Measurements from ENCODE around the gene TNFAIP2. TPM values are rescaled to one million over a fixed set of nuclear protein-coding genes. Genes with fewer than 3 reads are reported as not detected.

TNFAIP2 gene
- total RNA-seq, 1 experiment from 2014 or later = 8.1 TPM

GRCh38 chr14:103086771-103087342 is 36.4 kb upstream of the TNFAIP2 start:
- intact Hi-C loops (cut with micrococcal nuclease; ENCODE audit: unreplicated experiment) = no loop called here
- Histone ChIP-seq H3K27me3 (replicated peaks; ENCODE audit: control insufficient read depth, insufficient read depth, low read length) (no peaks in the 10 kb centered on the region), H3K36me3 (ENCODE audit: control insufficient read depth, insufficient read depth, low read length) (no peaks in the 10 kb centered on the region), H3K9me3 (no peaks in the 10 kb centered on the region), H3K4me1 (no peaks in the 10 kb centered on the region; the same call in 1 of the 2 replicates), H3K4me3 (ENCODE audit: low read depth, low read length) (no peak overlapping the region)
- CTCF ChIA-PET = interaction anchor here (0.6 to 1.1 kb wide), 3 partner anchors 10 to 152 kb away, joined by 3 to 4 read pairs (median 3); no protein-coding TSS in a partner anchor
- TF ChIP-seq, protein P1, sequence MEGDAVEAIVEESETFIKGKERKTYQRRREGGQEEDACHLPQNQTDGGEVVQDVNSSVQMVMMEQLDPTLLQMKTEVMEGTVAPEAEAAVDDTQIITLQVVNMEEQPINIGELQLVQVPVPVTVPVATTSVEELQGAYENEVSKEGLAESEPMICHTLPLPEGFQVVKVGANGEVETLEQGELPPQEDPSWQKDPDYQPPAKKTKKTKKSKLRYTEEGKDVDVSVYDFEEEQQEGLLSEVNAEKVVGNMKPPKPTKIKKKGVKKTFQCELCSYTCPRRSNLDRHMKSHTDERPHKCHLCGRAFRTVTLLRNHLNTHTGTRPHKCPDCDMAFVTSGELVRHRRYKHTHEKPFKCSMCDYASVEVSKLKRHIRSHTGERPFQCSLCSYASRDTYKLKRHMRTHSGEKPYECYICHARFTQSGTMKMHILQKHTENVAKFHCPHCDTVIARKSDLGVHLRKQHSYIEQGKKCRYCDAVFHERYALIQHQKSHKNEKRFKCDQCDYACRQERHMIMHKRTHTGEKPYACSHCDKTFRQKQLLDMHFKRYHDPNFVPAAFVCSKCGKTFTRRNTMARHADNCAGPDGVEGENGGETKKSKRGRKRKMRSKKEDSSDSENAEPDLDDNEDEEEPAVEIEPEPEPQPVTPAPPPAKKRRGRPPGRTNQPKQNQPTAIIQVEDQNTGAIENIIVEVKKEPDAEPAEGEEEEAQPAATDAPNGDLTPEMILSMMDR (IDR thresholded peaks at IDR 0.05; ENCODE audit: insufficient read depth in 1 of 2, low read depth in 1 of 2, low read length in 1 of 2, severe bottlenecking in 1 of 2, unreplicated experiment in 1 of 2) = no peak
- no TSS peak for BruUV-seq (replicated peaks)
- Mint-ChIP-seq H3K36me3 (ENCODE audit: insufficient read depth, unreplicated experiment) (no peaks in the 10 kb centered on the region), H3K27me3 (ENCODE audit: insufficient read depth, unreplicated experiment) (no peaks in the 10 kb centered on the region), H3K4me1 (ENCODE audit: low read depth, unreplicated experiment) (no peaks in the 10 kb centered on the region), H3K4me3 (ENCODE audit: unreplicated experiment) (no peak overlapping the region), H3K27ac (ENCODE audit: unreplicated experiment) (no peak overlapping the region), H3K9me3 (ENCODE audit: unreplicated experiment) (no peaks in the 10 kb centered on the region)
- DNase-seq = no peak
- POLR2A ChIA-PET = no interaction called here

GRCh38 chr14:103087343-103087835 is 35.9 kb upstream of the TNFAIP2 start:
- intact Hi-C loops (cut with micrococcal nuclease; ENCODE audit: unreplicated experiment) = no loop called here
- no peaks in the 10 kb centered on the region; the same call in 1 of the 2 replicates for H3K4me1 ChIP-seq
- H3K4me1 Mint-ChIP-seq (ENCODE audit: low read depth, unreplicated experiment) = no peaks in the 10 kb centered on the region
- no peak for DNase-seq
- no peaks in the 10 kb centered on the region for H3K9me3 Mint-ChIP-seq (ENCODE audit: unreplicated experiment)
- ChIA-PET CTCF (interaction anchor here (0.6 to 1.1 kb wide), 2 partner anchors 9 to 146 kb away, joined by 3 to 4 read pairs; no protein-coding TSS in a partner anchor), POLR2A (no interaction called here)
- no peak overlapping the region for H3K4me3 Mint-ChIP-seq (ENCODE audit: unreplicated experiment)
- BruUV-seq (replicated peaks) = no TSS peak
- no peaks in the 10 kb centered on the region for H3K36me3 ChIP-seq (ENCODE audit: control insufficient read depth, insufficient read depth, low read length)
- TF ChIP-seq, protein P1 (IDR thresholded peaks at IDR 0.05; ENCODE audit: insufficient read depth in 1 of 2, low read depth in 1 of 2, low read length in 1 of 2, severe bottlenecking in 1 of 2, unreplicated experiment in 1 of 2) = no peak
- H3K27me3 ChIP-seq (replicated peaks; ENCODE audit: control insufficient read depth, insufficient read depth, low read length) = no peaks in the 10 kb centered on the region
- H3K27me3 Mint-ChIP-seq (ENCODE audit: insufficient read depth, unreplicated experiment) = no peaks in the 10 kb centered on the region
- no peak overlapping the region for H3K4me3 ChIP-seq (ENCODE audit: low read depth, low read length)
- H3K9me3 ChIP-seq = no peaks in the 10 kb centered on the region
- H3K27ac Mint-ChIP-seq (ENCODE audit: unreplicated experiment) = no peak overlapping the region
- no peaks in the 10 kb centered on the region for H3K36me3 Mint-ChIP-seq (ENCODE audit: insufficient read depth, unreplicated experiment)

DNA sequence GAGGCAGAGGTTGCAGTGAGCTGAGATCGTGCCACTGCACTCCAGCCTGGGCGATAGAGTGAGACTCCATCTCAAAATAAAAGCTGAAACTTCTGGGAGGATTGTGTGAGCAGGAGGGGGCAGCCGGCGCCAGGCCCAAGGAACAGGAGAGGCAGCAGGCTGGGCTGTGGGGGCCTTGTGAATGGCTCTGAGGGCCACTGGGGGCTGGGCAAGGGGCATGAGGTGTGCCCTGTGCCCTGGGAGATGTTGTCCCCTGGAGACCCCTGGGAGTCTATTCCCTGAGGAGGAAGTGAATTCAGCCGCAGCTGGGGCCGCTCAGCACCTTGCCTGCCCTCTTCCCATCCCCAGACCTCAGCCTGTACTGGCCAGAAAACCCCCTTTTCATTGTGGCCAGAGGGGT is 34.3 kb upstream of the TNFAIP2 start:
- Mint-ChIP-seq H3K27me3 (ENCODE audit: insufficient read depth, unreplicated experiment) (no peaks in the 10 kb centered on the region), H3K4me3 (ENCODE audit: unreplicated experiment) (no peak overlapping the region), H3K4me1 (ENCODE audit: low read depth, unreplicated experiment) (no peaks in the 10 kb centered on the region), H3K9me3 (ENCODE audit: unreplicated experiment) (no peaks in the 10 kb centered on the region), H3K27ac (ENCODE audit: unreplicated experiment) (no peak overlapping the region), H3K36me3 (ENCODE audit: insufficient read depth, unreplicated experiment) (no peaks in the 10 kb centered on the region)
- Histone ChIP-seq H3K36me3 (ENCODE audit: control insufficient read depth, insufficient read depth, low read length) (no peaks in the 10 kb centered on the region), H3K9me3 (no peaks in the 10 kb centered on the region), H3K4me1 (peaks cover 2% of the 10 kb centered on the region), H3K27me3 (replicated peaks; ENCODE audit: control insufficient read depth, insufficient read depth, low read length) (no peaks in the 10 kb centered on the region), H3K4me3 (ENCODE audit: low read depth, low read length) (no peak overlapping the region)
- BruUV-seq (replicated peaks) = no TSS peak
- CTCF ChIA-PET = no interaction called here
- POLR2A ChIA-PET = no interaction called here
- no peak for DNase-seq
- intact Hi-C loops (cut with micrococcal nuclease; ENCODE audit: unreplicated experiment) = no loop called here
- TF ChIP-seq, protein P1 (IDR thresholded peaks at IDR 0.05; ENCODE audit: insufficient read depth in 1 of 2, low read depth in 1 of 2, low read length in 1 of 2, severe bottlenecking in 1 of 2, unreplicated experiment in 1 of 2) = no peak

Data from Caco-2 (cell line).